Stomach smooth muscle (tissue), 2 donors: ENCODE results near the gene FAAP100.

Experiments used
- H3K27ac ChIP-seq: one replicate; pipeline ENCODE4 v1.7.0; 2013; ENCODE audit warnings: mild to moderate bottlenecking, low read length, inconsistent platforms
- H3K27me3 ChIP-seq, 2 donors: one replicate each; pipeline ENCODE4 v1.7.0; 2013; ENCODE audit warnings: low read length in 2 of 2; ENCODE audit not compliant: insufficient read depth in 2 of 2, control insufficient read depth in 1 of 2
- H3K36me3 ChIP-seq, 2 donors: one replicate each; pipeline ENCODE4 v1.7.0; 2013; ENCODE audit warnings: low read length in 2 of 2; ENCODE audit not compliant: control insufficient read depth in 2 of 2, insufficient read depth in 2 of 2
- H3K4me1 ChIP-seq: one replicate; pipeline ENCODE4 v1.7.0; 2013; ENCODE audit warnings: low read length; ENCODE audit not compliant: control insufficient read depth, insufficient read depth
- H3K4me3 ChIP-seq, 2 donors: one replicate each; pipeline ENCODE4 v1.7.0; 2013; ENCODE audit warnings: low read length in 2 of 2
- H3K9ac ChIP-seq, 2 donors: one replicate each; pipeline ENCODE4 v1.7.0; 2013; ENCODE audit warnings: low read length in 2 of 2, mild to moderate bottlenecking in 1 of 2
- H3K9me3 ChIP-seq, 2 donors: one replicate each; pipeline ENCODE4 v1.7.0; 2013; ENCODE audit warnings: low read length in 2 of 2; ENCODE audit not compliant: control insufficient read depth in 2 of 2
- donor health status: healthy.
- donor health status: Pancreatic carcinoma.

The FAAP100 gene

GRCh38 chr17:81553018-81553615, 964 bp upstream of the FAAP100 start:
- no peaks in the 10 kb centered on the region for H3K9me3 ChIP-seq
- H3K9ac ChIP-seq = peak overlapping the region; percentile 51 to 70
- peaks cover 18 to 22% of the 10 kb centered on the region in 2 donors for H3K36me3 ChIP-seq

DNA sequence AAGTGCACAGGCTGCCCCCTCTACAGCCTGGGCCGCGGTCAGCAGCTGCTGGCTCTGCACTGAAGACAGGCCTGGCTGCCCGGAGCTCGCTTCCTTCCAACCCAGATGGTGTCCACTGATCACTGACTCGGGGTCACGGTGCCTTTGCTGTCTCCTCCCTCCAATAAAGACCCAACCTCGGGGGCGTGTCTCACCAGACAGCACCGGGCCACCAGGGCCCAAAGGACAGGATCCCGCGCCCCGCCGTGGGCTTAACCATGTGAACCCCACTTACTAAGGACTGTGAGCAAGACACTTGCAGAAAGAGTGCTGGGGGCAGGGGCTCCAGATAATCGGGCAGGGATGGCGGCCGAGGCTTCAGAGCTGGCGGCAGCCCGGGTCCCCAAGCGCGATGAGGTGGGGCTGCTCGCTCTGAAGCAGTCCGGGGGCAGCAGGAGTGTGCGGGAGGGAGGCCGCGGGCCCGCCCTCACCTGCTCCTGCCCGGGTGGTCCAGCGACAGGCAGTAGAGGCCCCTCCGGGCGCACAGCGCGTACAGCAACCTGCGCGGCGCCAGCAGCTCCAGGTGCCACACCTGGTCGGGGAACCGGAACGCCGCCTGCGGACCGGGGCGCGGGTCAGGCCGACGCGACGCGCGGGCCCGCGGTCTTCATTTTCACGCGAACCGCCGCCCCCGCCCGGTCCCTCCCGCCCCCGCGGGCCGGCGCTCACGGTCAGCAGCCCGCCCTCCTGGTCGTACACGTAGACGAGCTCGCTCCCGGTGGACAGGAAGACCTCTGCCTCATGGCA, 502 bp downstream of the FAAP100 start:
- Histone ChIP-seq H3K27me3 (no peaks in the 10 kb centered on the region), H3K4me3 (peak overlapping the region; percentile 84 to 87), H3K27ac (peak overlapping the region; percentile 46), H3K4me1 (peaks cover 23% of the 10 kb centered on the region), H3K9ac (peak overlapping the region; percentile 58 to 78), H3K9me3 (no peaks in the 10 kb centered on the region), H3K36me3 (peaks cover 13 to 20% of the 10 kb centered on the region in 2 donors)

More at GRCh38 chr17:81553018-81553615, 964 bp upstream of the FAAP100 start:
- peaks cover 23% of the 10 kb centered on the region for H3K4me1 ChIP-seq
- H3K4me3 ChIP-seq = peak overlapping the region; percentile 84 to 87
- H3K27ac ChIP-seq = peak overlapping the region; percentile 46
- no peaks in the 10 kb centered on the region for H3K27me3 ChIP-seq

- no peaks in the 10 kb centered on the region for H3K9me3 ChIP-seq
- H3K27me3 ChIP-seq = no peaks in the 10 kb centered on the region
- peaks cover 12 to 22% of the 10 kb centered on the region in 2 donors for H3K36me3 ChIP-seq
- H3K9ac ChIP-seq = peak overlapping the region; percentile 58 to 78
- peak overlapping the region; percentile 84 to 87 for H3K4me3 ChIP-seq
- peaks cover 23% of the 10 kb centered on the region for H3K4me1 ChIP-seq
- no peak overlapping the region for H3K27ac ChIP-seq
These were observed 1.2 kb downstream of the FAAP100 start for GRCh38 chr17:81550830-81551457.

GRCh38 chr17:81550285-81550684, 1.9 kb downstream of the FAAP100 start:
- Histone ChIP-seq H3K27me3 (no peaks in the 10 kb centered on the region), H3K9ac (no peak overlapping the region), H3K36me3 (peaks cover 16 to 26% of the 10 kb centered on the region in 2 donors), H3K9me3 (no peaks in the 10 kb centered on the region), H3K4me3 (no peak overlapping the region), H3K27ac (no peak overlapping the region), H3K4me1 (peaks cover 23% of the 10 kb centered on the region)

DNA sequence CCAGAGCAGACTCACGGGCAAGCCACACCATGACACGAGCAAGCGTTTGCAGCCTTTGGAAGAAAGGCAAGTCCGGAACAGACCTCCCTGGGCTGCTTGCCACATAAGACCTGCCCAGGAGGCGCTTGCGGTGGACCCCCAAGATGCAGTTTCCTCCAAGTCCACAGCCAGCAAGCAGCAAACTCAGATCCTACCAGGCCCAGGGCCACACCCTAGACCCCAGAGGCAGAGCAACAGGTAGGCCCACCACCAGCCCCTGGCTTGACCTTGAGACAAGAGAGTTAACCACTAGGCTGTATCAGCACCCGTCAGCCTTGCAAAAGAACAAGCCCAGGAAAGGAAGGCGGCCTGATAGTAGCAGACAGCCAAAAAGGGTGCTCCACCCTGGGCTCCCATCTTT, 2.3 kb downstream of the FAAP100 start:
- peaks cover 23% of the 10 kb centered on the region for H3K4me1 ChIP-seq
- H3K9me3 ChIP-seq = no peaks in the 10 kb centered on the region
- peaks cover 16 to 30% of the 10 kb centered on the region in 2 donors for H3K36me3 ChIP-seq
- no peaks in the 10 kb centered on the region for H3K27me3 ChIP-seq
- H3K27ac ChIP-seq = no peak overlapping the region
- H3K9ac ChIP-seq = no peak overlapping the region
- H3K4me3 ChIP-seq = no peak overlapping the region

- Histone ChIP-seq H3K9me3 (no peaks in the 10 kb centered on the region), H3K4me1 (peaks cover 23% of the 10 kb centered on the region), H3K27me3 (no peaks in the 10 kb centered on the region), H3K27ac (no peak overlapping the region), H3K36me3 (peaks cover 16 to 35% of the 10 kb centered on the region in 2 donors), H3K4me3 (no peak overlapping the region), H3K9ac (no peak overlapping the region)
These were observed 3.1 kb downstream of the FAAP100 start for GRCh38 chr17:81549031-81549557.

- Histone ChIP-seq H3K4me3 (no peak overlapping the region), H3K36me3 (peaks cover 19 to 44% of the 10 kb centered on the region in 2 donors), H3K4me1 (peaks cover 9% of the 10 kb centered on the region), H3K9me3 (no peaks in the 10 kb centered on the region), H3K27me3 (no peaks in the 10 kb centered on the region), H3K9ac (no peak overlapping the region), H3K27ac (no peak overlapping the region)
These were observed 4.6 kb downstream of the FAAP100 start for GRCh38 chr17:81547614-81547982.

DNA sequence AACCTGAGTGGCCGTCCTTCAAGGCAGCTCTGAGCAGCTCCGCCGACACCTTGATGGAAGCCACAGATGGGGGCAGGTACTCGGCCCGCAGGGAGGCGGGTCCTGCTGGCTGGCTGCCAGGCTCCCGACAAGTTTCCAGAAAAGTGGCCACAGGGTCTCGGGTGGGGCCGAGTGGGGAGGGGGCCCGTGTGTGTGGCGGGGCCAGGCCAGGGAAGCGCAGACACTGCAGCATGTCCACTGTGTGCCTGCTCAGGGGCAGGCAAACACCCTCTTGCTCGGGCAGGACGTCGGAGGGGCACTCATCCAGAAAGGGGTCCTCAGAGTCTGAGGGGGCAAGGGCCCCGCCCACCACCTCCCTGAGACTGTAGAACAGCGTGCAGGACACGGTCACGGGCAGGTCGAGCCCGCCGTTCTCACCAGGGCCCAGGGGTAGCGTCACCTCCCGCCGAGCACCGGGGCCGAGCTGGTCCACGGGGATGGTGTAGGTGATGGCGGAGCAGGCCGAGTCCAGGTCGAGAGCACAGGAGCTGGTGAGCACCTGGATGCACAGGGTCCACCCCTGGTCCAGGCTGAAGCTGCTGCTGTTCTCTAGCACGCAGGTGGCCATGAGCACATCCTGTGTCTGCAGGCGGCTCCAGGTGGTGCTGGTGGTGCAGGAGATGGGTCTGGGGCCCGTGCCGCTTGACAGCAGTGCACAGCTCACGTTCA, 5.1 kb downstream of the FAAP100 start:
- no peaks in the 10 kb centered on the region for H3K27me3 ChIP-seq
- no peaks in the 10 kb centered on the region for H3K9me3 ChIP-seq
- no peak overlapping the region for H3K4me3 ChIP-seq
- peaks cover 19 to 44% of the 10 kb centered on the region in 2 donors for H3K36me3 ChIP-seq
- no peak overlapping the region for H3K9ac ChIP-seq
- peaks cover 9% of the 10 kb centered on the region for H3K4me1 ChIP-seq
- no peak overlapping the region for H3K27ac ChIP-seq

- Histone ChIP-seq H3K9ac (no peak overlapping the region), H3K27ac (no peak overlapping the region), H3K36me3 (peaks cover 19 to 50% of the 10 kb centered on the region in 2 donors), H3K4me3 (no peak overlapping the region), H3K9me3 (no peaks in the 10 kb centered on the region), H3K27me3 (no peaks in the 10 kb centered on the region), H3K4me1 (no peaks in the 10 kb centered on the region)
These were observed 6.8 kb downstream of the FAAP100 start for GRCh38 chr17:81545160-81545949.
